Thoracic aorta (tissue), 2 donors: Measurements from ENCODE around the gene UGT2B15. TPM values are rescaled to one million over a fixed set of nuclear protein-coding genes. Genes with fewer than 3 reads are reported as not detected.

Experiments used
- ATAC-seq: fragments of 150-250 bp; one replicate; pipeline ENCODE4 v1.8.0; 2017; ENCODE audit warnings: low read depth; ENCODE audit not compliant: insufficient number of reproducible peaks, low FRiP score
- DNase-seq: peaks from one replicate; pipeline ENCODE4 v3.0.0-alpha.2; 2020; ENCODE audit warnings: low spot score
- H3K27ac ChIP-seq, 2 donors: fragments of 200-600 bp; sonication (generic); 1 replicate in 1 of 2; 2 replicates in 1 of 2; pipeline ENCODE4 v1.5.1; 2016; ENCODE audit warnings: mild to moderate bottlenecking in 2 of 2, moderate library complexity in 2 of 2
- H3K27me3 ChIP-seq: fragments of 200-600 bp; sonication (generic); replicated peaks from 2 replicates; pipeline ENCODE4 v1.6.0; 2016; ENCODE audit warnings: mild to moderate bottlenecking; ENCODE audit not compliant: insufficient read depth
- H3K36me3 ChIP-seq: fragments of 200-600 bp; sonication (generic); one replicate; pipeline ENCODE4 v1.5.1; 2016
- H3K4me1 ChIP-seq, 2 donors: fragments of 200-600 bp; sonication (generic); 1 replicate in 1 of 2; 2 replicates in 1 of 2; pipeline versions ENCODE4 v1.5.1 to v1.6.0; 2016; ENCODE audit warnings: low read depth in 2 of 2, mild to moderate bottlenecking in 1 of 2; ENCODE audit not compliant: control insufficient read depth in 1 of 2
- H3K4me3 ChIP-seq: fragments of 200-600 bp; sonication (generic); 2 replicates; pipeline ENCODE4 v1.5.1; 2016; ENCODE audit warnings: mild to moderate bottlenecking
- H3K9me3 ChIP-seq: fragments of 200-600 bp; sonication (generic); 2 replicates; pipeline ENCODE4 v1.5.1; 2016
- total RNA-seq, 2 donors: library from RNA; depleted of rRNA; stranded (reverse); fragments of >200 nt; gene quantifications; one replicate each; pipeline versions ENCODE4 v1.1.0 to v1.2.3, GENCODE V29; 2016
- TF ChIP-seq, protein P1 (sequence below): fragments of 200-600 bp; sonication (generic); IDR thresholded peaks from one replicate; pipeline ENCODE4 v1.5.1; 2019; ENCODE audit warnings: antibody characterized with exemption

The UGT2B15 gene
- total RNA-seq, 2 donors from 2014 or later = not detected

DNA sequence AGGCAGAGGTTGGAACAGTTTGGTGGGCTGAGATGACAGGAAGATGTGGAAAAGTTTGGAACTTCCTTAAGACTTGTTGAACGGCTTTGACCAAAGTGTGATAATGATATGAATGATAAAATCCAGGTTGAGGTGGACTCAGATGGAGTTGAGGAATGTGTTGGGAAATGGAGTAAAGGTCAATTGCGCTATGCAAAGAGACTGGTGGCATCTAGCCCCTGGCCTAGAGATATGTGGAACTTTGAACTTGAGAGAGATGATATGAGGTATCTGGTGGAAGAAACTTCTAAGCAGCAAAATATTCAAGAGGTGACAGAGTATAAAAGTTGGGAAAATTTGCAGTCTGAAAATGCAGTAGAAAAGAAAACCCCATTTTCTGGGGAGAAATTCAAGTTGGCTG lies 73.0 kb downstream of the UGT2B15 start:
- no peak for ATAC-seq

More for the DNA sequence above, 73.0 kb downstream of the UGT2B15 start:
- Histone ChIP-seq H3K4me3 (no peak overlapping the region), H3K9me3 (no peaks in the 10 kb centered on the region), H3K36me3 (no peaks in the 10 kb centered on the region), H3K27me3 (no peaks in the 10 kb centered on the region), H3K27ac (no peak overlapping the region), H3K4me1 (no peaks in the 10 kb centered on the region)
- TF ChIP-seq, protein P1, sequence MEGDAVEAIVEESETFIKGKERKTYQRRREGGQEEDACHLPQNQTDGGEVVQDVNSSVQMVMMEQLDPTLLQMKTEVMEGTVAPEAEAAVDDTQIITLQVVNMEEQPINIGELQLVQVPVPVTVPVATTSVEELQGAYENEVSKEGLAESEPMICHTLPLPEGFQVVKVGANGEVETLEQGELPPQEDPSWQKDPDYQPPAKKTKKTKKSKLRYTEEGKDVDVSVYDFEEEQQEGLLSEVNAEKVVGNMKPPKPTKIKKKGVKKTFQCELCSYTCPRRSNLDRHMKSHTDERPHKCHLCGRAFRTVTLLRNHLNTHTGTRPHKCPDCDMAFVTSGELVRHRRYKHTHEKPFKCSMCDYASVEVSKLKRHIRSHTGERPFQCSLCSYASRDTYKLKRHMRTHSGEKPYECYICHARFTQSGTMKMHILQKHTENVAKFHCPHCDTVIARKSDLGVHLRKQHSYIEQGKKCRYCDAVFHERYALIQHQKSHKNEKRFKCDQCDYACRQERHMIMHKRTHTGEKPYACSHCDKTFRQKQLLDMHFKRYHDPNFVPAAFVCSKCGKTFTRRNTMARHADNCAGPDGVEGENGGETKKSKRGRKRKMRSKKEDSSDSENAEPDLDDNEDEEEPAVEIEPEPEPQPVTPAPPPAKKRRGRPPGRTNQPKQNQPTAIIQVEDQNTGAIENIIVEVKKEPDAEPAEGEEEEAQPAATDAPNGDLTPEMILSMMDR = no peak
- no peak for DNase-seq

Other genes starting within 250 kb of the UGT2B15 start
- not detected for gene TMPRSS11E, start 223.2 kb downstream of the UGT2B15 start, total RNA-seq
- gene UGT2B17, start 94.3 kb downstream of the UGT2B15 start, total RNA-seq = not detected
- not detected for gene UGT2B10, start 145.3 kb upstream of the UGT2B15 start, total RNA-seq